NCI-H2196 (cell line): Measurements from ENCODE around the gene CNTN4.

ENCODE experiments used
- DNase-seq: peaks from one replicate; lab custom pipeline; 2025; ENCODE audit not compliant: unreplicated experiment; lab: John Stamatoyannopoulos, UW

Gene CNTN4

DNA sequence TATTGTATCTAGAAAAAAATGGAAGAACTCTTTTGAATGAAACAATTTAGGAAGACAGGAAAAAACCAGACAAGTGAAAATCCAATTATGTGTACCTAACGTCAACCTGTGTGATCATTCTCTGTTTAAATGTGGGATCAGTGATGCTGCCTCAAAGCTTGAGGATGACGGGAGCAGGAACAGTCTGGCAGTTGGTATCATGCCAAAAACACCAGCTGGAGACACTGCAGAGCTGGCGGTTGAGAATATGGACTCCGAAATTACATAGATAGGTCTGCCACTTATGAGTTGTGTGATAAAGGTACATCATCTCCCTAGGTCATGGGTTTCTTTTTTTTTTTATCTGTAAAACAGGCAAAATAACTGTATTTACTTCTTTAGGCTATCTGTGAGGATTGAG is 480.5 kb downstream of the CNTN4 start:
- no peak for DNase-seq

DNA sequence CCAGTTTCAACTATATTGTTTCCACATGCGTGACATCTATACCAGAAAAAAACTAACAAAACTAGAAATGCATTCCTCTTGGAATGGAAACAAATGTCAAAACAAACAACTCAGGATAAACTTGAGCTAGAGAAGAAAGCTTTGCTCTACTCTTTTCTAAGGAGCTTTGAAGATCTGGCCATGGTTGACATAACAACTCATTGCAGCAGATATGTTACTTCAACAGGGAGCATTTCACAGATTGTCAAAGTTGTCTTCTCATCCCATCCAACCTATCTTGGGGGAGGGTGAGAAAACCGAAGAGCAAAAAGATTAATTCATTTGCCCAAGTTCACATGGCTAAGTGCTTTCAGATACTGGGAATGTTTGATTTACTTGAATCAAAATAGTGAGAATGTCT is 484.4 kb downstream of the CNTN4 start:
- DNase-seq = no peak

- DNase-seq = no peak
These were observed 490.8 kb downstream of the CNTN4 start for GRCh38 chr3:2589336-2589969.

DNA sequence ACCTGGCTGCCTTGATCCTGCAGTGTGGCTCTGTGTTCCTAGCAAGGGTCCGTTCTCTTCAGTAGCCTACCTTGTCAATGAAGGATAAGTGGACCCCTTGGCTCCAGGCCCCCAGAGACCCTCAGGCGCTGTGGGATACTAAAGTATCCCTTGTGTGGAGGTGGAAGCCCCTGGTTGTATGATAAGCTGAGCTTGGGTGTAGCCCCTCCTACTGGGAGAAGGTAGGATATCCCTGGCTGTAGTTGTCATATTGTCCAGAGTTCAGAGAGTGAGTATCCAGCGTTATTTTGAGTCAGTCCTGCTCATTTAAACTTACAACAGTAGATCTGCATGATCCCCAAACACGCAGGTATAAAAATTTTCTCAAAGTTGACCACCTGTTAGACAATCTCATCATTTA is 496.8 kb downstream of the CNTN4 start:
- DNase-seq = no peak

DNA sequence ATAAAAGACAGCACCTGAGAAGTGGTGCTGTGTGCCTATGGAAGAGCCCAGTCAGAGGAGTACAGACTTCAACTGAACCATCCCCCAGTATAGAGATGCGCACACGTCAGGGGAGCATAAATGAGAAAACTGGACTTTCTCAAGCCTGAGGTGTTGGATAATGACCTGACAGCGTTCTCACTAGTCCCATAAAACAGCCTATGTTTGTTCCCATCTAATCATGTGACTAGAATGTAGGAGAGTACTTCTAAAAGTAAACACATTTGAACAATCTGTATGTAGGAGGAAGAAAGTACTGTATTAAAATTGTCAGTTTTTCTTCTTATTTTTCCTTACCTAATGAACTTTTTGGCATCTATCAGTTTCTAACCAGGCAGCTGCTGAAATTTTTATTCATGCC is 498.9 kb downstream of the CNTN4 start:
- no peak for DNase-seq

DNA sequence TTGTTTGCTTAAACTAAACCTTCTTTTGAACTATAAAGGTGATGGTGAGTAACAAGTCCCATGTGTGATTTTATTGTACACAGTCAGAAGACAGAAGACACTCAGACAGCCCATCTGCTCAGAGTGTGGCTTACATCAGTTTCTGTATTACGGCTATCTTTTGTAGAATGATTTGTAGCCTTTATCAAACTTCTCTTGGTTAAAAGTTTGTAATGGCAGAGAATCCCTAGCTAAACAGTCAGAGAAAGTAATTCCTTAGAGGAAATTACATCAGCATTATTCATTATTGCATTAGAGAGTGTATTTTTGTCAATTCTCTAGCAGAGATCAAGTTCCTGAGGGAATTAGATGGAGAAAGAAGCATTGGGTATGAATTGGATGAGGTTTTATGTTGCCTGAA is 500.8 kb downstream of the CNTN4 start:
- DNase-seq = no peak

DNA sequence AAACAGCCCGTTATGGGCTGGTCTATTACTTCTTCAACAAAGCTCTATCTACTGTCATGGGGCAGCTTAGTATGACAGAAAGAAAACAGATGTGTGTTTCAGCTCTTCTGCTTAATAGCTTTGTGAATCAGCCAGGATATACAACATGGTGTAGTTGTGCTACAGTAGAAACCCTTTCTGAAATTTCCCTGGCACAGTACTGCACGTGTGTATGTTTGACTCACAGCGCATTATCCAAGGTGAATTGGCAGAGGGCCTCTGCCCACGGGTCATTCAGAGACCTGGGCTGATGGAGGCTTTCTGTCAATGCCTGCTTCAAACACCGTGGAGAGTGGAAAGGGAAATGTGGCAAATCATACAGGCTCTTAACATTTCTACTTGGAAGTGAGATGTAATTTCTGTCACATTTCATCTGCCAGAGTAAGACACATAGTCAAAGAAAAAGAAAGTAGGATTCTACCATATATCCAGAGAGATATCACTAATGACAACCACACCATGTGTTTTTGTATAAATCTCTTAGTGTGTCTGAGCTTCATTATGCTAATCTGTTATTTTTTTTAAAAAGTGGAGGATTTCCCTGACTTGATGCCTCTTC is 505.1 kb downstream of the CNTN4 start:
- DNase-seq = no peak

DNA sequence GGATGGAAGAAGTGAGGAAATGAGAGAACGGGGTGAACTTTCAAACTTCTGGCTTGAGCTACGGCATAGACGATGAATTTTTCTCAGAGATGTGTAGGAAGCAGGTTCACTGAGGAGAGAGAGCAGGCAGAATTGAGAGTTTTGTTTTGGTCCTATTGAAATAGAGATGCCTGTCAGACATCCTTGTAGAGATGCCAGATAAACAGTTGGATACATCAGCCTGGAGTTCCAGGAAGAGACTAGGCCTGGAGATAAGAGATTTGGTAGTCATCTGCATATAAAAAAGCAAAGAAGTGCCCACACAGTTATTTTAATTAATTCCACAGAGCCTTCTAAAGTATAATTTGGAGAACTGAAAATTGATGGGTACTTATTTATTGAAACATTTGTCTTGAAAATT is 515.9 kb downstream of the CNTN4 start:
- DNase-seq = no peak

DNA sequence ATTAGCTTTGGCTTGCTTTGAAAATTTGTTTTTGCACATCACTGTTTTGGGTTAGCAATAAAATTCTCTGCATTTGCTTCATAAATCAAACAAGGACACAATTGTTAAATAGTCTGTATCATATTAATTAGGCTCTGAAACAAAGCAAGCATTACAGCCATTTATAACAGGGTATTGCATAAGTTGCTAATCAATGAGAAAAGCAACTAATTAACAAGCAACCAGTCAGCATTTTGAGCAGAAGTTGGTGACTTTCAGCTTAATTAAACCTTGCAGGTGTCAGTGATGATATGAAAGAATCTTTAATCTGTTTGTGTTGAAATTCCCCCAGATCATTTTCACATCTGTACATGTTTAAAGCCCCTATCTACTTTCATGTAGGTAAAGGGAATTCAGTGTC is 516.4 kb downstream of the CNTN4 start:
- DNase-seq = no peak

GRCh38 chr3:2623436-2623835 is 524.8 kb downstream of the CNTN4 start:
- DNase-seq = no peak

- no peak for DNase-seq
These were observed 529.5 kb downstream of the CNTN4 start for GRCh38 chr3:2628117-2628516.

DNA sequence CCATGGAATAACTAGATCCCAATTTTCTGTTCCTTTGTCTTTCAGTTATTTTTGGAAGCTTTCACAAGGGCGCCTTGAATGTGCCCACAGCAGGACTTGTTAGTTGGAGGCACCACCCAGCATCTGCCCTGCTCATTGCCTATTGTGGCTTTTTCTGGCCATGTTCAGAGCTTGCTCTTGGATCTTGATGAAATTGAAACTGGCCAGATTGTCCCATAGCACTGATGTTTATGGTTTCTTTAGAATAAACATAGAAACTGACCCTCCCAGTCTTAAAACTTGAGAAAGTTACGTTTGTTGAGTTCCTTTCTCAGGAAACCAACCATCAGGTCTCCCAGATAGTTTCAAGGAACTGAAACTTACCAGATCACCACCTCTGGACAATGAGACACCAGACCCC is 536.8 kb downstream of the CNTN4 start:
- no peak for DNase-seq

- no peak for DNase-seq
These were observed 544.9 kb downstream of the CNTN4 start for GRCh38 chr3:2643606-2644005.

GRCh38 chr3:2645001-2645400 is 546.3 kb downstream of the CNTN4 start:
- DNase-seq = no peak

GRCh38 chr3:2650746-2651145 is 552.1 kb downstream of the CNTN4 start:
- no peak for DNase-seq

- no peak for DNase-seq
These were observed 553.7 kb downstream of the CNTN4 start for GRCh38 chr3:2652386-2652785.

DNA sequence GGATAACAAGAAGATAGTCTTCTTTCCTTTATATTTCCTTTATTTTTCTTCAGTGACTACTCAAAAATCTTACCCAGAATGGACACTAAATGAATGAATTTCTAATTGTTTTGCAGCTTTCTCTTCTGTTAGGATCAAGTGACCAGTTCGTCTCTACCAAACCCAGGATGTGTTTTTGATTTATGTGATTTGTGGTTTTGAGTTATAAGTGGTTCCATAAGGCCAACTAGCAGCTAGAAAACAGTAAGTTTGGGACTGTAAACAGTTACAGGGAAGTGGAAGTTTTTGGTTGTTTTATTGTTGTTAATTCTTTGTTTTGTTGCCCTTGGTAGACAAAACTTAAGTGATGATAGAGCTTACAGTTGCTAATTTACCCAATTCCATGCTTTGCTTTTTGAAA is 555.0 kb downstream of the CNTN4 start:
- no peak for DNase-seq

GRCh38 chr3:2655229-2655701 is 556.6 kb downstream of the CNTN4 start:
- DNase-seq = no peak

DNA sequence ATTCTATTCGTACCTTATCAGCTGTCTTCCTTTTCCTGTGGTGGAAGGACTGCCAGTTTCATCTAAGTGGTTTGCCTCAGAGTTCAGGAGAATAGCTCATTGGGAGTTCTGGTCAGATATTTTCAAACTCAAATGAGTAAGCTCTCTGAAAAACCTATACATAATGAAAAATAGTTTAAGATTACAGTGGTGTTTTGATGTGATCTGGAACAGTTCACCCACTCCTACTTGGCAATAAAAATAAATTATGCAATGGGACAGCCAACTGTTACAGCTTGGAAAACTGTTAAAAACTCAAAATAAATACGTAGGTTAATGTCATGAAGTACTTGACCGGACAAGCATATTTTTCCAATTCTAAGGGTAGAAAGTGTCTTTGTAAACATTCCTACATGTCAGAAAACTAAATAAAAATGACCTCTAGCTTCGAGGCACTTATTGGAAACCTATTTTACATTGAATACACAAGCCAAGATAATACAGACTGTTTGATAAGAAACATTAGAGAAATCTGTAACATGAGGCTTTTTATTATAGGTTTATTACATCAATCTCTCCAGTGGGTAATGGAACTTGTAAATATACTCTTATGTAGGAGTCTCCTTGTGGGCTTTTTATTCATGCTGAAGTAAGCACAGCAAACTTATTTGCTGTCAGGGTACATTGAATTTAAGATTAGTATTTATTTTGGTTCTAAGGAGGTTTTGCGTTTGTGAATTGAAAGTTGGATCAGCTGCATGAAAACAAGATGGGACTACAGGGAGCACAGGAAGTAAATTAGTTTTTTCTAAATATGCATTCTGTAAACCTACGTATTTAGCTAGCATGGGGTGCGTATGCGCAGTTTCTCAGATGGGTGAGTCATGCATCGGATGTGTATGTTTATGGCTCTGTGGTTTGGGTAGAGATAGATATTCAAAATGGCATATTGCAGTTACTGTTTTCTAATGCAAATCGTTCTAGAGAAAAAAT is 558.4 kb downstream of the CNTN4 start:
- no peak for DNase-seq

- no peak for DNase-seq
These were observed 559.3 kb downstream of the CNTN4 start for GRCh38 chr3:2657971-2658370.

GRCh38 chr3:2659896-2660295 is 561.2 kb downstream of the CNTN4 start:
- no peak for DNase-seq

DNA sequence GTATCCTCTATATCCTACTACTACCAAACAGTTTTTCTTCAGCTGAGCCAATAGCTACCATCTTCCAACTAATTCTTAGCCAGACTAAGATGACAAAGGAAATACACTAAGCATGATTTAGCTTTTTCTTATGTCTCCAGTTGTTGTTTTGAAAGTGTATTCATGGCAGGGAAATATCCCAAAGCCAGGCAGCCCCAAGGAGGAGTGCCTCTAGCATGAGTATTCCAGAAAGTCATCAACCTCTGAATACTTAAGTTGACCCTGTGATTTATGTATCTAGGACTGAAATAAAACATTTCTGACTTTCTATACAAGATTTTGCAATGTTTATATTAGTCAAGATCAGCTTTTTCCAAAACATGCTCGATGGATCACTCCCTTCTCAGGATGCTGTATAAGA is 562.4 kb downstream of the CNTN4 start:
- no peak for DNase-seq
